ENCODE measurements around the gene PLEKHB2. TPM values are rescaled to one million over a fixed set of nuclear protein-coding genes. Genes with fewer than 3 reads are reported as not detected.
A peak's percentile ranks its signal among the peaks of the same experiment; 100 is the strongest.
"Not testable (repeated sequence)": the region's sequence is repeated elsewhere in the genome, so short reads cannot be mapped to it uniquely, and the experiment has no call there.

The PLEKHB2 gene
- polyA plus RNA-seq, 3 donors, result 53.9 to 172 (median 146) TPM

DNA sequence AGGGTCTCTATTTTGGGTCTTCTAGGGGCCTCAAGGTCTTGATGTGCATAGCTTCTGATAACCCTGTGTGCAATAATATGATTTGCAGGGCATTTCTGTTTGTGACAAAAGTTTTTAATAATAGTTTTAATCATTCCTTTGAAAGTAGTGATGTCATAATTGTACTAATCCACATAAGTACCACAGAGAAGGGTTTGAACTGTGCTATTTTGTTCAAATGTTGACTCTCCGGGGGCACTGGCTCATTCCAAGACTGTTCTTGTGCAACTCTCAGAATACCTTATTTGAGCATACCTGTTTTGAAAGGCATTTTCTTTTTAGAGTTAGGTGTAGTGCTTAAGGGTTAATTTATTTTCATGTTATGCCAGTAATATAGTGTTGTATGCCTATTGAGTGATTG, 41.6 kb downstream of the PLEKHB2 start:
- Histone ChIP-seq H3K27ac (ENCODE audit: low read depth in 1 of 2, low read length in 2 of 2) (no peak overlapping the region), H3K36me3 (replicated peaks in 1 of 2; ENCODE audit: control insufficient read depth in 1 of 2, insufficient read depth in 2 of 2, low read length in 2 of 2) (peaks cover 84 to 93% of the 10 kb centered on the region in 2 donors), H2AFZ (ENCODE audit: insufficient read depth, low read depth, low read length, poor library complexity, severe bottlenecking) (no peak overlapping the region), H3K9ac (ENCODE audit: insufficient read depth, low read length, poor library complexity, severe bottlenecking) (no peak overlapping the region), H4K20me1 (ENCODE audit: insufficient read depth, low read length) (peaks cover 64% of the 10 kb centered on the region), H3K27me3 (ENCODE audit: control insufficient read depth in 2 of 2, insufficient read depth in 2 of 2, low read length in 2 of 2) (no peaks in the 10 kb centered on the region), H3K4me2 (replicated peaks; ENCODE audit: extremely low read depth, low read length, poor library complexity, severe bottlenecking) (no peak overlapping the region), H3K79me2 (ENCODE audit: insufficient read depth, low read length) (peaks cover 5% of the 10 kb centered on the region), H3K4me1 (ENCODE audit: control insufficient read depth in 1 of 2, insufficient read depth in 2 of 2, low read length in 2 of 2) (no peaks in the 10 kb centered on the region), H3K9me3 (replicated peaks in 1 of 2; ENCODE audit: control insufficient read depth in 1 of 2, insufficient read depth in 1 of 2, low read length in 2 of 2) (no peaks in the 10 kb centered on the region), H3K4me3 (replicated peaks in 1 of 3; ENCODE audit: low read depth in 2 of 3, low read length in 3 of 3) (no peak overlapping the region)
- DNase-seq, result no peak
- Mint-ChIP-seq H3K36me3 (peaks cover 85 to 94% of the 10 kb centered on the region in 2 donors), H3K4me1 (no peaks in the 10 kb centered on the region), H3K27me3 (ENCODE audit: low read depth in 3 of 3) (no peaks in the 10 kb centered on the region), H3K27ac (peak overlapping the region in 2 of 7 donors; percentile 58 to 60), H3K4me3 (no peak overlapping the region), H3K9me3 (no peaks in the 10 kb centered on the region)
- TF ChIP-seq, protein P1, sequence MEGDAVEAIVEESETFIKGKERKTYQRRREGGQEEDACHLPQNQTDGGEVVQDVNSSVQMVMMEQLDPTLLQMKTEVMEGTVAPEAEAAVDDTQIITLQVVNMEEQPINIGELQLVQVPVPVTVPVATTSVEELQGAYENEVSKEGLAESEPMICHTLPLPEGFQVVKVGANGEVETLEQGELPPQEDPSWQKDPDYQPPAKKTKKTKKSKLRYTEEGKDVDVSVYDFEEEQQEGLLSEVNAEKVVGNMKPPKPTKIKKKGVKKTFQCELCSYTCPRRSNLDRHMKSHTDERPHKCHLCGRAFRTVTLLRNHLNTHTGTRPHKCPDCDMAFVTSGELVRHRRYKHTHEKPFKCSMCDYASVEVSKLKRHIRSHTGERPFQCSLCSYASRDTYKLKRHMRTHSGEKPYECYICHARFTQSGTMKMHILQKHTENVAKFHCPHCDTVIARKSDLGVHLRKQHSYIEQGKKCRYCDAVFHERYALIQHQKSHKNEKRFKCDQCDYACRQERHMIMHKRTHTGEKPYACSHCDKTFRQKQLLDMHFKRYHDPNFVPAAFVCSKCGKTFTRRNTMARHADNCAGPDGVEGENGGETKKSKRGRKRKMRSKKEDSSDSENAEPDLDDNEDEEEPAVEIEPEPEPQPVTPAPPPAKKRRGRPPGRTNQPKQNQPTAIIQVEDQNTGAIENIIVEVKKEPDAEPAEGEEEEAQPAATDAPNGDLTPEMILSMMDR (IDR thresholded peaks at IDR 0.05), result no peak
- intact Hi-C loops (cut with micrococcal nuclease), result no loop called here
- WGBS (ENCODE audit: insufficient coverage), result no CpG with 5 or more reads among the region's 1 CpG

- WGBS (ENCODE audit: insufficient coverage), result 100% methylated on average over 1 of the region's 3 CpGs
- DNase-seq, result no peak
- peaks cover 47% of the 10 kb centered on the region for H4K20me1 ChIP-seq (ENCODE audit: insufficient read depth, low read length)
- intact Hi-C loops (cut with micrococcal nuclease), result no loop called here
- TF ChIP-seq, protein P1 (IDR thresholded peaks at IDR 0.05), result no peak
- H3K4me2 ChIP-seq (replicated peaks; ENCODE audit: extremely low read depth, low read length, poor library complexity, severe bottlenecking), result no peak overlapping the region
- H3K4me3 Mint-ChIP-seq, result no peak overlapping the region
- H3K9me3 Mint-ChIP-seq, result no peaks in the 10 kb centered on the region
- H3K4me1 ChIP-seq (ENCODE audit: control insufficient read depth in 1 of 2, insufficient read depth in 2 of 2, low read length in 2 of 2), result no peaks in the 10 kb centered on the region
- H3K27ac ChIP-seq (ENCODE audit: low read depth in 1 of 2, low read length in 2 of 2), result no peak overlapping the region
- H3K9me3 ChIP-seq (replicated peaks in 1 of 2; ENCODE audit: control insufficient read depth in 1 of 2, insufficient read depth in 1 of 2, low read length in 2 of 2), result no peaks in the 10 kb centered on the region
- H3K36me3 Mint-ChIP-seq, result peaks cover 71 to 80% of the 10 kb centered on the region in 2 donors
- H3K27ac Mint-ChIP-seq, result peak overlapping the region in 1 of 7 donors; percentile 12
- no peak overlapping the region for H2AFZ ChIP-seq (ENCODE audit: insufficient read depth, low read depth, low read length, poor library complexity, severe bottlenecking)
- H3K79me2 ChIP-seq (ENCODE audit: insufficient read depth, low read length), result no peaks in the 10 kb centered on the region
- peaks cover 69 to 76% of the 10 kb centered on the region in 2 donors for H3K36me3 ChIP-seq (replicated peaks in 1 of 2; ENCODE audit: control insufficient read depth in 1 of 2, insufficient read depth in 2 of 2, low read length in 2 of 2)
- H3K27me3 ChIP-seq (ENCODE audit: control insufficient read depth in 2 of 2, insufficient read depth in 2 of 2, low read length in 2 of 2), result no peaks in the 10 kb centered on the region
- no peak overlapping the region for H3K4me3 ChIP-seq (replicated peaks in 1 of 3; ENCODE audit: low read depth in 2 of 3, low read length in 3 of 3)
- peaks cover 1% of the 10 kb centered on the region for H3K4me1 Mint-ChIP-seq
- peaks cover 0 to 2% (median 0%) of the 10 kb centered on the region in 3 donors for H3K27me3 Mint-ChIP-seq (ENCODE audit: low read depth in 3 of 3)
- no peak overlapping the region for H3K9ac ChIP-seq (ENCODE audit: insufficient read depth, low read length, poor library complexity, severe bottlenecking)
Measured at GRCh38 chr2:131148426-131148825, 43.3 kb downstream of the PLEKHB2 start.

GRCh38 chr2:131150109-131150508, 45.0 kb downstream of the PLEKHB2 start:
- peaks cover 52 to 59% of the 10 kb centered on the region in 2 donors for H3K36me3 ChIP-seq (replicated peaks in 1 of 2; ENCODE audit: control insufficient read depth in 1 of 2, insufficient read depth in 2 of 2, low read length in 2 of 2)
- intact Hi-C loops (cut with micrococcal nuclease), result loop anchor here in 1 of 2 donors (10.0 kb wide), 1 partner anchor 655 kb away; no protein-coding TSS in a partner anchor
- not testable (repeated sequence) for DNase-seq; H3K9me3 ChIP-seq (replicated peaks in 1 of 2; ENCODE audit: control insufficient read depth in 1 of 2, insufficient read depth in 1 of 2, low read length in 2 of 2); H3K9me3 Mint-ChIP-seq; H3K79me2 ChIP-seq (ENCODE audit: insufficient read depth, low read length); H3K4me1 ChIP-seq (ENCODE audit: control insufficient read depth in 1 of 2, insufficient read depth in 2 of 2, low read length in 2 of 2); H3K4me2 ChIP-seq (replicated peaks; ENCODE audit: extremely low read depth, low read length, poor library complexity, severe bottlenecking); H3K27ac ChIP-seq (ENCODE audit: low read depth in 1 of 2, low read length in 2 of 2); H3K9ac ChIP-seq (ENCODE audit: insufficient read depth, low read length, poor library complexity, severe bottlenecking); H3K4me3 Mint-ChIP-seq; H3K4me1 Mint-ChIP-seq; H3K27me3 Mint-ChIP-seq (ENCODE audit: low read depth in 3 of 3); H3K27me3 ChIP-seq (ENCODE audit: control insufficient read depth in 2 of 2, insufficient read depth in 2 of 2, low read length in 2 of 2); H3K4me3 ChIP-seq (replicated peaks in 1 of 3; ENCODE audit: low read depth in 2 of 3, low read length in 3 of 3); H2AFZ ChIP-seq (ENCODE audit: insufficient read depth, low read depth, low read length, poor library complexity, severe bottlenecking)
- H4K20me1 ChIP-seq (ENCODE audit: insufficient read depth, low read length), result peaks cover 30% of the 10 kb centered on the region
- no CpG with 5 or more reads among the region's 9 CpGs for WGBS (ENCODE audit: insufficient coverage)
- Mint-ChIP-seq H3K27ac (peak overlapping the region in 1 of 7 donors; percentile 42), H3K36me3 (peaks cover 54 to 63% of the 10 kb centered on the region in 2 donors)

Measured in CD14-positive monocyte (primary cell).